T-helper 2 cell treated with Interferon-gamma antibody and Interleukin-4, amounts not matched to agents 5 μg/mL and 100 μg/mL, for 36 hours (primary cell): ENCODE results near the gene RBM25.
"Not testable (repeated sequence)": the region's sequence is repeated elsewhere in the genome, so short reads cannot be mapped to it uniquely, and the experiment has no call there.

ENCODE experiments used
- DNase-seq: peaks from one replicate; pipeline ENCODE4 v3.0.0; 2021; ENCODE audit warnings: low spot score
- H3K27ac Mint-ChIP-seq: one replicate; pipeline ENCODE4 v1.8.0; 2021; ENCODE audit warnings: mild to moderate bottlenecking, mixed read lengths
- H3K27me3 Mint-ChIP-seq: one replicate; pipeline ENCODE4 v1.8.0; 2021; ENCODE audit warnings: low read depth, mixed read lengths
- H3K36me3 Mint-ChIP-seq: one replicate; pipeline ENCODE4 v1.8.0; 2021; ENCODE audit warnings: low read depth, mixed read lengths
- H3K4me1 Mint-ChIP-seq: one replicate; pipeline ENCODE4 v1.8.0; 2021; ENCODE audit warnings: low read depth, mixed read lengths
- H3K4me3 Mint-ChIP-seq: one replicate; pipeline ENCODE4 v1.8.0; 2022; ENCODE audit warnings: mild to moderate bottlenecking, moderate library complexity, mixed read lengths
- H3K9me3 Mint-ChIP-seq: one replicate; pipeline ENCODE4 v1.8.0; 2021; ENCODE audit warnings: mixed read lengths

Gene RBM25

GRCh38 chr14:73058224-73058921 is at the start of gene RBM25:
Gene RBM25 (plus strand): TSS chr14:73058534. CDS start chr14:73071642, 13,108 bp downstream.
- Mint-ChIP-seq H3K4me1 (peaks cover 22% of the 10 kb centered on the region), H3K27ac (no peak within 1 kb of the TSS), H3K9me3 (no peaks in the 10 kb centered on the region), H3K27me3 (no peaks in the 10 kb centered on the region), H3K4me3 (no peak within 1 kb of the TSS), H3K36me3 (peaks cover 18% of the 10 kb centered on the region)
- DNase-seq, result peak; percentile 96

GRCh38 chr14:73011189-73011588 is 47.1 kb upstream of the RBM25 start:
- H3K4me3 Mint-ChIP-seq, DNase-seq, H3K9me3 Mint-ChIP-seq, H3K27ac Mint-ChIP-seq, H3K27me3 Mint-ChIP-seq: not testable (repeated sequence)
- Mint-ChIP-seq H3K4me1 (peaks cover 16% of the 10 kb centered on the region), H3K36me3 (peaks cover 36% of the 10 kb centered on the region)

GRCh38 chr14:73014105-73014504 is 44.2 kb upstream of the RBM25 start:
- Mint-ChIP-seq H3K4me3 (no peak overlapping the region), H3K27ac (peak overlapping the region; percentile 39), H3K4me1 (peaks cover 18% of the 10 kb centered on the region), H3K9me3 (no peaks in the 10 kb centered on the region), H3K36me3 (peaks cover 32% of the 10 kb centered on the region), H3K27me3 (no peaks in the 10 kb centered on the region)
- DNase-seq, result peak; percentile 46

- not testable (repeated sequence) for H3K9me3 Mint-ChIP-seq, DNase-seq, H3K27me3 Mint-ChIP-seq, H3K4me3 Mint-ChIP-seq, H3K27ac Mint-ChIP-seq
- H3K36me3 Mint-ChIP-seq, result peaks cover 30% of the 10 kb centered on the region
- H3K4me1 Mint-ChIP-seq, result peaks cover 18% of the 10 kb centered on the region
These were observed 42.8 kb upstream of the RBM25 start for GRCh38 chr14:73015552-73015951.

- not testable (repeated sequence) for H3K4me3 Mint-ChIP-seq
These were observed 42.3 kb upstream of the RBM25 start for GRCh38 chr14:73016011-73016410.

GRCh38 chr14:73022051-73022450 is 36.3 kb upstream of the RBM25 start:
- H3K36me3 Mint-ChIP-seq, result peaks cover 32% of the 10 kb centered on the region

More at GRCh38 chr14:73016011-73016410, 42.3 kb upstream of the RBM25 start:
- H3K27ac Mint-ChIP-seq, H3K9me3 Mint-ChIP-seq, H3K27me3 Mint-ChIP-seq, DNase-seq: not testable (repeated sequence)
- H3K36me3 Mint-ChIP-seq, result peaks cover 30% of the 10 kb centered on the region
- peaks cover 18% of the 10 kb centered on the region for H3K4me1 Mint-ChIP-seq

GRCh38 chr14:73025544-73025943 is 32.8 kb upstream of the RBM25 start:
- peaks cover 28% of the 10 kb centered on the region for H3K4me1 Mint-ChIP-seq
- peaks cover 26% of the 10 kb centered on the region for H3K36me3 Mint-ChIP-seq

More at GRCh38 chr14:73022051-73022450, 36.3 kb upstream of the RBM25 start:
- peaks cover 22% of the 10 kb centered on the region for H3K4me1 Mint-ChIP-seq
- no peak overlapping the region for H3K4me3 Mint-ChIP-seq
- H3K27ac Mint-ChIP-seq, result no peak overlapping the region
- no peaks in the 10 kb centered on the region for H3K27me3 Mint-ChIP-seq
- no peak for DNase-seq
- no peaks in the 10 kb centered on the region for H3K9me3 Mint-ChIP-seq

GRCh38 chr14:73026243-73026844 is 32.0 kb upstream of the RBM25 start:
- no peaks in the 10 kb centered on the region for H3K27me3 Mint-ChIP-seq
- H3K4me3 Mint-ChIP-seq, result peak overlapping the region; percentile 97
- peak overlapping the region; percentile 88 for H3K27ac Mint-ChIP-seq
- no peaks in the 10 kb centered on the region for H3K9me3 Mint-ChIP-seq
- H3K4me1 Mint-ChIP-seq, result peaks cover 28% of the 10 kb centered on the region
- H3K36me3 Mint-ChIP-seq, result peaks cover 26% of the 10 kb centered on the region
- DNase-seq, result no peak

More at GRCh38 chr14:73025544-73025943, 32.8 kb upstream of the RBM25 start:
- no peak for DNase-seq
- H3K4me3 Mint-ChIP-seq, result peak overlapping the region; percentile 97
- no peaks in the 10 kb centered on the region for H3K9me3 Mint-ChIP-seq
- H3K27ac Mint-ChIP-seq, result no peak overlapping the region
- H3K27me3 Mint-ChIP-seq, result no peaks in the 10 kb centered on the region

GRCh38 chr14:73026845-73027542 is 31.3 kb upstream of the RBM25 start, which contains the start of gene ZFYVE1:
Gene ZFYVE1 (minus strand): TSS chr14:73027106. CDS start chr14:73024508, 2,598 bp downstream.
- Mint-ChIP-seq H3K27me3 (no peaks in the 10 kb centered on the region), H3K4me1 (peaks cover 25% of the 10 kb centered on the region), H3K9me3 (no peaks in the 10 kb centered on the region), H3K27ac (peak within 1 kb of the TSS; percentile 93), H3K36me3 (peaks cover 19% of the 10 kb centered on the region), H3K4me3 (peak within 1 kb of the TSS; percentile 97)
- DNase-seq, result peak; percentile 93

GRCh38 chr14:73027546-73027945 is 30.8 kb upstream of the RBM25 start:
- peaks cover 17% of the 10 kb centered on the region for H3K36me3 Mint-ChIP-seq
- DNase-seq, result no peak
- peak overlapping the region; percentile 93 for H3K27ac Mint-ChIP-seq
- H3K4me3 Mint-ChIP-seq, result peak overlapping the region; percentile 97
- H3K4me1 Mint-ChIP-seq, result peaks cover 23% of the 10 kb centered on the region
- H3K27me3 Mint-ChIP-seq, result no peaks in the 10 kb centered on the region
- H3K9me3 Mint-ChIP-seq, result no peaks in the 10 kb centered on the region

GRCh38 chr14:73027984-73028383 is 30.4 kb upstream of the RBM25 start:
- Mint-ChIP-seq H3K27ac (no peak overlapping the region), H3K27me3 (no peaks in the 10 kb centered on the region), H3K4me3 (peak overlapping the region; percentile 97), H3K4me1 (peaks cover 21% of the 10 kb centered on the region), H3K36me3 (peaks cover 14% of the 10 kb centered on the region), H3K9me3 (no peaks in the 10 kb centered on the region)
- no peak for DNase-seq

- not testable (repeated sequence) for H3K36me3 Mint-ChIP-seq, DNase-seq, H3K27me3 Mint-ChIP-seq, H3K9me3 Mint-ChIP-seq, H3K27ac Mint-ChIP-seq, H3K4me3 Mint-ChIP-seq, H3K4me1 Mint-ChIP-seq
These were observed 21.5 kb upstream of the RBM25 start for GRCh38 chr14:73036706-73037450.

GRCh38 chr14:73047808-73048207 is 10.5 kb upstream of the RBM25 start:
- no peak for DNase-seq
- Mint-ChIP-seq H3K4me3 (no peak overlapping the region), H3K27me3 (peaks cover 3% of the 10 kb centered on the region), H3K36me3 (no peaks in the 10 kb centered on the region), H3K4me1 (peaks cover 1% of the 10 kb centered on the region), H3K27ac (no peak overlapping the region), H3K9me3 (no peaks in the 10 kb centered on the region)
